Keratinocyte (primary cell): ENCODE measurements around the gene PTPRU. TPM values are rescaled to one million over a fixed set of nuclear protein-coding genes. Genes with fewer than 3 reads are reported as not detected.
"Not testable (repeated sequence)": the region's sequence is repeated elsewhere in the genome, so short reads cannot be mapped to it uniquely, and the experiment has no call there.

Experiments
- DNase-seq: peaks from one replicate; pipeline ENCODE4 v3.0.0-alpha.2; 2011; ENCODE audit warnings: low read depth, missing footprints, low spot score
- FAIRE-seq: peaks from 2 replicates; lab custom pipeline; 2011; peaks lifted over from hg19 to GRCh38; lab: Jason Lieb, UNC
- H2AFZ ChIP-seq: 2 replicates; pipeline ENCODE4 v1.6.0; 2012; ENCODE audit warnings: low read length, control low read depth, inconsistent platforms; ENCODE audit not compliant: control insufficient read depth
- H3K27ac ChIP-seq: 2 replicates; pipeline ENCODE4 v1.5.1; 2011; ENCODE audit warnings: low read length; ENCODE audit not compliant: control insufficient read depth, insufficient read depth
- H3K27me3 ChIP-seq: 3 replicates; pipeline ENCODE4 v1.6.0; 2011; ENCODE audit warnings: low read length; ENCODE audit not compliant: control insufficient read depth, insufficient read depth; ENCODE audit errors: extremely low read depth
- H3K36me3 ChIP-seq, 2 experiments: 2 replicates in 1 of 2; 3 replicates in 1 of 2; pipeline ENCODE4 v1.5.1; 2011; ENCODE audit warnings: low read length in 2 of 2, mild to moderate bottlenecking in 1 of 2; ENCODE audit not compliant: control insufficient read depth in 2 of 2, insufficient read depth in 2 of 2; ENCODE audit errors: extremely low read depth in 1 of 2
- H3K4me1 ChIP-seq: 3 replicates; pipeline ENCODE4 v1.5.1; 2011; ENCODE audit warnings: low read length; ENCODE audit not compliant: control insufficient read depth, insufficient read depth; ENCODE audit errors: extremely low read depth
- H3K4me2 ChIP-seq: 3 replicates; pipeline ENCODE4 v1.6.0; 2011; ENCODE audit warnings: low read depth, low read length; ENCODE audit not compliant: control insufficient read depth, insufficient read depth; ENCODE audit errors: extremely low read depth
- H3K4me3 ChIP-seq, 3 experiments: fragments of 200-600 bp in 1 of 3; sonication (generic) in 1 of 3; 2 replicates in 2 of 3; 3 replicates in 1 of 3; pipeline ENCODE4 v1.5.1; 2011 to 2016; ENCODE audit warnings: low read length in 3 of 3, mild to moderate bottlenecking in 3 of 3, control low read depth in 2 of 3, inconsistent platforms in 1 of 3, low read depth in 1 of 3, mixed read lengths in 1 of 3, mixed run types in 1 of 3, moderate library complexity in 1 of 3; ENCODE audit not compliant: control insufficient read depth in 2 of 3, insufficient read depth in 2 of 3; ENCODE audit errors: extremely low read depth in 1 of 3
- H3K79me2 ChIP-seq: 2 replicates; pipeline ENCODE4 v1.6.0; 2012; ENCODE audit warnings: low read length; ENCODE audit not compliant: control insufficient read depth, insufficient read depth
- H3K9ac ChIP-seq: 3 replicates; pipeline ENCODE4 v1.6.0; 2011; ENCODE audit warnings: low read length; ENCODE audit not compliant: control insufficient read depth, insufficient read depth; ENCODE audit errors: extremely low read depth
- H3K9me1 ChIP-seq: 3 replicates; pipeline ENCODE4 v1.6.0; 2011; ENCODE audit warnings: low read length; ENCODE audit not compliant: control insufficient read depth, insufficient read depth; ENCODE audit errors: extremely low read depth
- H3K9me3 ChIP-seq: 2 replicates; pipeline ENCODE4 v1.5.1; 2012; ENCODE audit warnings: low read depth, low read length; ENCODE audit not compliant: control insufficient read depth
- H4K20me1 ChIP-seq: 3 replicates; pipeline ENCODE4 v1.6.0; 2011; ENCODE audit warnings: low read length; ENCODE audit not compliant: control insufficient read depth, insufficient read depth; ENCODE audit errors: extremely low read depth
- EZH2 ChIP-seq: IDR thresholded peaks from one replicate; pipeline ENCODE4 v1.6.1; 2012; ENCODE audit warnings: inconsistent platforms, mild to moderate bottlenecking, low read length, moderate library complexity
- dilution Hi-C: fragments of 300-500 bp; cut with MboI; formaldehyde crosslinking; loops from one replicate; pipeline ENCODE4 v1.7.0; 2020; ENCODE audit warnings: low sequenced_read_pairs; ENCODE audit not compliant: extremely low pct_ligation_motif_present
- polyA plus RNA-seq, 5 experiments: library from polyadenylated mRNA; depleted of rRNA in 3 of 5; stranded (reverse) in 3 of 5; stranded (forward) in 1 of 5; unstranded in 1 of 5; fragments of >200 nt; gene quantifications; 1 replicate in 1 of 5; 2 replicates in 3 of 5; 3 replicates in 1 of 5; pipeline versions ENCODE4 v1.2.1 to v1.2.3, GENCODE V29; 2011 to 2012; ENCODE audit warnings: missing spikeins in 2 of 5, low read depth in 1 of 5, low replicate concordance in 1 of 5
- TF ChIP-seq, protein P1 (sequence below), 3 experiments: IDR thresholded peaks in 1 of 3; conservative IDR thresholded peaks in 1 of 3; optimal IDR thresholded peaks in 1 of 3; 2 replicates in 2 of 3; 3 replicates in 1 of 3; pipeline versions ENCODE3 to v1.5.1; 2011; ENCODE audit warnings: low read length in 3 of 3, mild to moderate bottlenecking in 3 of 3, moderate library complexity in 2 of 3, control low read depth in 1 of 3, inconsistent platforms in 1 of 3; ENCODE audit not compliant: insufficient read depth in 2 of 3; ENCODE audit errors: extremely low read depth in 1 of 3

PTPRU gene
- polyA plus RNA-seq, 1 donor (not counting 4 experiments of a cell fraction or from before 2014, with no cell fraction given): 4.3 TPM

DNA sequence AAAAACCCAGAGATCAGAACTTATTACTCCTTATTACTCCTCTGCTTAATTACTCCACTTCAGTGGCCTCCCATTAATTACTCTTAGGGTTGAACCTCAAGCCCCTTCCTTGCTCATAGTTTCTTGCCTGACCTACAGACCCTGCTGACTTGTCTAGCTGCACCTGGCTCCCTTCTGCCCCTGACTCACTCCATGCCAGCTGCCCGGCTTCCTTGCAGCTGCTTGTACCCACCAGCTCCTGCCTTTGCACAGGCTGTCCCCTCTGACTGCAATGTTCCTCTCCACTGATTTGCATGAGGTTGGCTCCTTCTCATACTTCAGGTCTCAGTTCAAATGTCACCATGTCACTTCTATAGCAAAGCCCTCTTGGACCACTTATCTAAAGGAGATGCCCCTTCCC is 1.9 kb upstream of the PTPRU start:
- Histone ChIP-seq H3K79me2 (peaks cover 12% of the 10 kb centered on the region), H3K36me3 (no peaks in the 10 kb centered on the region), H3K27me3 (peaks cover 17% of the 10 kb centered on the region), H3K27ac (no peak overlapping the region), H4K20me1 (no peaks in the 10 kb centered on the region), H3K9ac (no peak overlapping the region), H3K9me1 (no peaks in the 10 kb centered on the region), H3K4me2 (no peak overlapping the region), H2AFZ (no peak overlapping the region), H3K9me3 (no peaks in the 10 kb centered on the region), H3K4me1 (peaks cover 26% of the 10 kb centered on the region), H3K4me3 (no peak overlapping the region)
- dilution Hi-C loops: loop anchor here (25.0 kb wide), 1 partner anchor 128 kb away; no protein-coding TSS in a partner anchor
- FAIRE-seq (no peak), DNase-seq (no peak)
- TF ChIP-seq, protein P1, sequence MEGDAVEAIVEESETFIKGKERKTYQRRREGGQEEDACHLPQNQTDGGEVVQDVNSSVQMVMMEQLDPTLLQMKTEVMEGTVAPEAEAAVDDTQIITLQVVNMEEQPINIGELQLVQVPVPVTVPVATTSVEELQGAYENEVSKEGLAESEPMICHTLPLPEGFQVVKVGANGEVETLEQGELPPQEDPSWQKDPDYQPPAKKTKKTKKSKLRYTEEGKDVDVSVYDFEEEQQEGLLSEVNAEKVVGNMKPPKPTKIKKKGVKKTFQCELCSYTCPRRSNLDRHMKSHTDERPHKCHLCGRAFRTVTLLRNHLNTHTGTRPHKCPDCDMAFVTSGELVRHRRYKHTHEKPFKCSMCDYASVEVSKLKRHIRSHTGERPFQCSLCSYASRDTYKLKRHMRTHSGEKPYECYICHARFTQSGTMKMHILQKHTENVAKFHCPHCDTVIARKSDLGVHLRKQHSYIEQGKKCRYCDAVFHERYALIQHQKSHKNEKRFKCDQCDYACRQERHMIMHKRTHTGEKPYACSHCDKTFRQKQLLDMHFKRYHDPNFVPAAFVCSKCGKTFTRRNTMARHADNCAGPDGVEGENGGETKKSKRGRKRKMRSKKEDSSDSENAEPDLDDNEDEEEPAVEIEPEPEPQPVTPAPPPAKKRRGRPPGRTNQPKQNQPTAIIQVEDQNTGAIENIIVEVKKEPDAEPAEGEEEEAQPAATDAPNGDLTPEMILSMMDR (optimal IDR thresholded peaks at IDR 0.05 in 1 of 3, IDR thresholded peaks at IDR 0.05 in 1 of 3, conservative IDR thresholded peaks at IDR 0.05 in 1 of 3; ENCODE audit: extremely low read depth in 1 of 3, insufficient read depth in 2 of 3, low read length in 3 of 3): no peak
- TF ChIP-seq EZH2: no peak

DNA sequence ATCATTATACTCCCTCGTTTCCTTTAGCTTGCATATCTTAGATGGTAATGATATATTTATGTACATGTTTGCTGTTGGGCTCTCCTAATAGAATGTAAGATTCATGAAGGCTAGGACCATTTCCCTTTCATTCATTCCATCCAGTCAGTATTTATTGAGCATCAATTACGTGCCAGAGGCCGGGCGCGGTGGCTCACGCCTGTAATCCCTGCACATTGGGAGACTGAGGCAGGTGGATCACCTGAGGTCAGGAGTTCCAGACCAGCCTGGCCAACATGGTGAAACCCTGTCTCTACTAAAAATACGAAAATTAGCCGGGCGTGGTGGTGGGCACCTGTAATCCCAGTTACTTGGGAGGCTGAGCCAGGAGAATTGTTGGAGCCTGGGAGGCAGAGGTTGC is 1.4 kb upstream of the PTPRU start:
- peaks cover 17% of the 10 kb centered on the region for H3K27me3 ChIP-seq
- not testable (repeated sequence) for H3K4me2 ChIP-seq, H3K27ac ChIP-seq, H3K4me3 ChIP-seq, H3K36me3 ChIP-seq, H3K9me3 ChIP-seq, H3K9ac ChIP-seq, DNase-seq, FAIRE-seq, H3K9me1 ChIP-seq, H4K20me1 ChIP-seq, H3K79me2 ChIP-seq, H2AFZ ChIP-seq
- dilution Hi-C loops: loop anchor here (25.0 kb wide), 1 partner anchor 127 kb away; no protein-coding TSS in a partner anchor
- H3K4me1 ChIP-seq: peaks cover 22% of the 10 kb centered on the region

DNA sequence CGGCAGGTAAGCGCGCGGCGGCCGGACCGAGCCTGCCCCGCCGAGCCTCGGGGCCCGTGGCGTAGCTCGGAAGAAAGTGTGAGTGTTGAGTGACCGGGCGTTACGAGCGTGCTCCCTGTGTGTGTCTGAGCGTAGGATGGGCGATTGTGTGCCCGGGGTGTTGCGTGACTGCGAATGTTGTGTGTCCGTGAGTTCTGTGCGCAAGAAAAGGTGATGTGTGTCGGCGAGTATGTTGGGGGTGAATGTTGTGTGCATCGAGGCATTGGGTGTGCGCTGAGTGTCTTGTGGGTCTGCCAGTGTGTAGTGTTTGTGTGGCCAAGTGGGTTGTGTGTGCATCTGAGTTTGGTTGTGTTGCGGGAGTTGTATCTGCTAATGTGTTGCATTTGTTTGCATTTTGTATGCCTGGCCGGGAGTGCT is 398 bp downstream of the PTPRU start:
- DNase-seq (no peak), FAIRE-seq (peak; percentile 53)
- Histone ChIP-seq H3K36me3 (no peaks in the 10 kb centered on the region), H4K20me1 (no peaks in the 10 kb centered on the region), H3K27ac (peak overlapping the region; percentile 26), H2AFZ (peak overlapping the region; percentile 89), H3K9ac (peak overlapping the region; percentile 64), H3K9me1 (no peaks in the 10 kb centered on the region), H3K4me2 (peak overlapping the region; percentile 100), H3K27me3 (peaks cover 17% of the 10 kb centered on the region), H3K9me3 (no peaks in the 10 kb centered on the region), H3K4me1 (peaks cover 20% of the 10 kb centered on the region), H3K79me2 (no peaks in the 10 kb centered on the region), H3K4me3 (peak overlapping the region; percentile 53 to 78 (median 74))
- dilution Hi-C loops: loop anchor here (25.0 kb wide), 1 partner anchor 126 kb away; no protein-coding TSS in a partner anchor
- no peak for TF ChIP-seq EZH2
- TF ChIP-seq, protein P1 (optimal IDR thresholded peaks at IDR 0.05 in 1 of 3, IDR thresholded peaks at IDR 0.05 in 1 of 3, conservative IDR thresholded peaks at IDR 0.05 in 1 of 3; ENCODE audit: extremely low read depth in 1 of 3, insufficient read depth in 2 of 3, low read length in 3 of 3): no peak
